ENCODE results near the gene GAB2.

DNA sequence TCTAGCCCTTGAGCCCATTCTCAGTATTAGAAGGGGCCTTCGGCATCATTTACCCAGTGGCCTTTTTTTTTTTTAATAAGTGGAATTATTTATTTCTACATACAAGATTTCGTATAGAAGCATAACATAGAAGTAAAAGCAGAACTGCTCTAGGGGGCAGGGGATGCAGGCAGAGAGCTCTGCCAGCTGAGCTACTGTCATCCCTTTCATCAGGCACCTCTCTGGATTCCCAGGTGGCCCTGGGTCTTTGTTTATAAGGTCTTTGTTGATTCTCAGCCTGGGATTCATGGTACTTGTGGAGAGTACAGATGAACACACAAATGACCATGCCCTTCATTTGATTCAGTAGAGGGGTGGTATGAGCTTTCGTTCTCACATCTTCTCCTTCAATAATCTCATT is 66.4 kb downstream of the GAB2 start:
- TF ChIP-seq POLR2AphosphoS5 (IDR thresholded peaks at IDR 0.05; ENCODE audit: borderline replicate concordance, low read depth, low read length) (no peak), EZH2 (IDR thresholded peaks at IDR 0.05) (no peak), FOXP2 (optimal IDR thresholded peaks at IDR 0.05; ENCODE audit: control extremely low read depth, extremely low read length, insufficient read depth) (no peak)

All from SK-N-MC (cell line).